HepG2 (cell line): Measurements from ENCODE around the gene POLR1G. TPM values are rescaled to one million over a fixed set of nuclear protein-coding genes. Genes with fewer than 3 reads are reported as not detected.

Experiments used
- FOXK1 ChIP-seq: sonication (generic); formaldehyde crosslinking; IDR thresholded peaks from 2 replicates; pipeline ENCODE4 v1.4.0; 2020; ENCODE audit warnings: low read depth, missing genetic modification reagents, borderline replicate concordance
- JUND ChIP-seq: sonication (generic); formaldehyde crosslinking; IDR thresholded peaks from 2 replicates; pipeline ENCODE4 v1.8.0; 2022; ENCODE audit warnings: mild to moderate bottlenecking, missing genetic modification reagents
- MBD4 ChIP-seq: IDR thresholded peaks from 2 replicates; pipeline ENCODE4 v1.6.1; 2012; ENCODE audit warnings: low read length, inconsistent platforms, borderline replicate concordance
- PRMT3 ChIP-seq: sonication (generic); formaldehyde crosslinking; IDR thresholded peaks from 2 replicates; pipeline ENCODE4 v1.8.1; 2022; ENCODE audit warnings: low read depth, mild to moderate bottlenecking, moderate library complexity, missing genetic modification reagents, borderline replicate concordance
- SIX1 ChIP-seq: sonication (generic); formaldehyde crosslinking; IDR thresholded peaks from 2 replicates; pipeline ENCODE4 v1.4.0; 2020; ENCODE audit warnings: missing genetic modification reagents, borderline replicate concordance
- SNRNP70 ChIP-seq: fragments of 200-400 bp; formaldehyde crosslinking; IDR thresholded peaks from 2 replicates; pipeline ENCODE4 v1.6.1; 2017; ENCODE audit warnings: mild to moderate bottlenecking, low read depth, low read length, moderate library complexity
- TMF1 ChIP-seq: sonication (generic); formaldehyde crosslinking; IDR thresholded peaks from 2 replicates; pipeline ENCODE4 v1.8.1; 2022; ENCODE audit warnings: low read depth, missing genetic modification reagents
- ZNF607 ChIP-seq: sonication (generic); formaldehyde crosslinking; IDR thresholded peaks from 2 replicates; pipeline ENCODE4 v1.5.1; 2020; ENCODE audit warnings: missing genetic modification reagents, mild to moderate bottlenecking, borderline replicate concordance
- polyA plus RNA-seq, 8 experiments: library from polyadenylated mRNA; depleted of rRNA in 3 of 8; stranded (reverse) in 7 of 8; unstranded in 1 of 8; fragments of >200 nt; fragmentation: Illumina TruSeq in 4 of 8; extraction: Trizol in 4 of 8; gene quantifications; 2 replicates each; pipeline versions ENCODE4 v1.2.1 to v1.2.3, GENCODE V29; 2011 to 2016; ENCODE audit warnings: low read depth in 4 of 8, missing spikeins in 1 of 8, mixed read lengths in 1 of 8; ENCODE audit not compliant: insufficient read depth in 1 of 8
- total RNA-seq, 5 experiments: library from RNA; depleted of rRNA; stranded (reverse); fragments of >200 nt; fragmentation: Illumina TruSeq; extraction: Trizol; gene quantifications; 2 replicates each; pipeline ENCODE4 v1.2.3, GENCODE V29; 2016; ENCODE audit warnings: low read depth in 1 of 5
- TF ChIP-seq, protein P1 (sequence below): sonication (generic); formaldehyde crosslinking; IDR thresholded peaks from 2 replicates; pipeline ENCODE4 v1.4.0; 2020; ENCODE audit warnings: missing genetic modification reagents
- TF ChIP-seq, protein P2 (sequence below): IDR thresholded peaks from 2 replicates; pipeline ENCODE4 v1.6.1; 2016; ENCODE audit warnings: mild to moderate bottlenecking, missing biosample characterization, missing genetic modification reagents
- TF ChIP-seq, protein P3 (sequence below): IDR thresholded peaks from 2 replicates; pipeline ENCODE4 v1.6.1; 2016; ENCODE audit warnings: missing compliant biosample characterization, missing genetic modification reagents, borderline replicate concordance
- TF ChIP-seq, protein P4 (sequence below): sonication (generic); formaldehyde crosslinking; IDR thresholded peaks from 2 replicates; pipeline ENCODE4 v1.5.0; 2020; ENCODE audit warnings: missing genetic modification reagents
- TF ChIP-seq, protein P5 (sequence below): fragments of 450-650 bp; IDR thresholded peaks from 2 replicates; pipeline ENCODE4 v1.6.1; 2016
- TF ChIP-seq, protein P6 (sequence below): sonication (generic); formaldehyde crosslinking; IDR thresholded peaks from 2 replicates; pipeline ENCODE4 v1.4.0; 2020; ENCODE audit warnings: mild to moderate bottlenecking, low read depth, missing genetic modification reagents
- TF ChIP-seq, protein P7 (sequence below): sonication (generic); formaldehyde crosslinking; IDR thresholded peaks from 2 replicates; pipeline ENCODE4 v1.4.0; 2020; ENCODE audit warnings: missing genetic modification reagents, borderline replicate concordance

POLR1G gene
- total and polyA plus RNA-seq, 2 of the 13 experiments (the other 11 are each of a cell fraction or from before 2014, with no cell fraction given): 3.5 to 20.8 TPM

DNA sequence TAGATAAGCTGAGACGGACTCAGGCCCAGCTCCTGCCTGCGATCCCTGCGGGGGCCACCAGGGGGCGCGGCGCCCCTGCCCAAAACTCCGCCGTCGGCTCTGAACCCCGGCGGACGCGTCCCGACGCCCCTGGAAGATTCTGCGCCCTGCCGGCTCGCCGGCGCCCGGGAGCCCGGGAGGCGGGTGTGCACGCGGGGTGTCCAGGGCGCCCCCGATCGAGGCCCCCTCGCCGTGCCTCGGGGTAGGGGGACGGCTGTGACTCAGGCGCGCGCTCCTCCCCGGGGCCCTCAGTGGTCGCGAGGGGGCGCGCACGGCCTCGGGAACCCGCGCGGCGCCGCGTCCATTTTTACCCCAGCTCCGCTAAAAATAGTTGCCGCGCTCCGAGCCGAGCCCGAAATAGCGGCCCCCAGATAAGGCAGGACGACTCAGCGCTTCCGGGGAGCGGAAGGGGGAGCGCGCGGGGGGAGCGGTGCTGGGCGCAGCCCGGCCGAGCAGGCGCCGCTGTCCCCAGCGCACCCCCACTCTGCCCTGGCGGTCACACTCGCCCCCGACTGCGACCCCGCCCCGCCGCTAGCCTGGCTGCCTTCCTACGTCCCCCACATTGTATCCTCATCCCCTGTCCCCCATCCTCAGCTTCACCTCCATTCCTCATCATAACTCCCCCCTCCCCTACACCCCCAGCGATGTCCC is 33.3 kb downstream of the POLR1G start (continued):
- TF ChIP-seq, protein P1, sequence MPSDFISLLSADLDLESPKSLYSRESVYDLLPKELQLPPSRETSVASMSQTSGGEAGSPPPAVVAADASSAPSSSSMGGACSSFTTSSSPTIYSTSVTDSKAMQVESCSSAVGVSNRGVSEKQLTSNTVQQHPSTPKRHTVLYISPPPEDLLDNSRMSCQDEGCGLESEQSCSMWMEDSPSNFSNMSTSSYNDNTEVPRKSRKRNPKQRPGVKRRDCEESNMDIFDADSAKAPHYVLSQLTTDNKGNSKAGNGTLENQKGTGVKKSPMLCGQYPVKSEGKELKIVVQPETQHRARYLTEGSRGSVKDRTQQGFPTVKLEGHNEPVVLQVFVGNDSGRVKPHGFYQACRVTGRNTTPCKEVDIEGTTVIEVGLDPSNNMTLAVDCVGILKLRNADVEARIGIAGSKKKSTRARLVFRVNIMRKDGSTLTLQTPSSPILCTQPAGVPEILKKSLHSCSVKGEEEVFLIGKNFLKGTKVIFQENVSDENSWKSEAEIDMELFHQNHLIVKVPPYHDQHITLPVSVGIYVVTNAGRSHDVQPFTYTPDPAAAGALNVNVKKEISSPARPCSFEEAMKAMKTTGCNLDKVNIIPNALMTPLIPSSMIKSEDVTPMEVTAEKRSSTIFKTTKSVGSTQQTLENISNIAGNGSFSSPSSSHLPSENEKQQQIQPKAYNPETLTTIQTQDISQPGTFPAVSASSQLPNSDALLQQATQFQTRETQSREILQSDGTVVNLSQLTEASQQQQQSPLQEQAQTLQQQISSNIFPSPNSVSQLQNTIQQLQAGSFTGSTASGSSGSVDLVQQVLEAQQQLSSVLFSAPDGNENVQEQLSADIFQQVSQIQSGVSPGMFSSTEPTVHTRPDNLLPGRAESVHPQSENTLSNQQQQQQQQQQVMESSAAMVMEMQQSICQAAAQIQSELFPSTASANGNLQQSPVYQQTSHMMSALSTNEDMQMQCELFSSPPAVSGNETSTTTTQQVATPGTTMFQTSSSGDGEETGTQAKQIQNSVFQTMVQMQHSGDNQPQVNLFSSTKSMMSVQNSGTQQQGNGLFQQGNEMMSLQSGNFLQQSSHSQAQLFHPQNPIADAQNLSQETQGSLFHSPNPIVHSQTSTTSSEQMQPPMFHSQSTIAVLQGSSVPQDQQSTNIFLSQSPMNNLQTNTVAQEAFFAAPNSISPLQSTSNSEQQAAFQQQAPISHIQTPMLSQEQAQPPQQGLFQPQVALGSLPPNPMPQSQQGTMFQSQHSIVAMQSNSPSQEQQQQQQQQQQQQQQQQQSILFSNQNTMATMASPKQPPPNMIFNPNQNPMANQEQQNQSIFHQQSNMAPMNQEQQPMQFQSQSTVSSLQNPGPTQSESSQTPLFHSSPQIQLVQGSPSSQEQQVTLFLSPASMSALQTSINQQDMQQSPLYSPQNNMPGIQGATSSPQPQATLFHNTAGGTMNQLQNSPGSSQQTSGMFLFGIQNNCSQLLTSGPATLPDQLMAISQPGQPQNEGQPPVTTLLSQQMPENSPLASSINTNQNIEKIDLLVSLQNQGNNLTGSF (CRISPR knock-in tag): no peak
- TF ChIP-seq MBD4: no peak
- no peak for TF ChIP-seq TMF1 (CRISPR knock-in tag)
- TF ChIP-seq ZNF607: 0 out of 2 replicates have a peak, but pooled peaks have one; percentile 22
- TF ChIP-seq, protein P2, sequence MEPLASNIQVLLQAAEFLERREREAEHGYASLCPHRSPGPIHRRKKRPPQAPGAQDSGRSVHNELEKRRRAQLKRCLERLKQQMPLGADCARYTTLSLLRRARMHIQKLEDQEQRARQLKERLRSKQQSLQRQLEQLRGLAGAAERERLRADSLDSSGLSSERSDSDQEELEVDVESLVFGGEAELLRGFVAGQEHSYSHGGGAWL (CRISPR knock-in tag): peak; percentile 27; the same call in 1 of the 2 replicates
- no peak for TF ChIP-seq PRMT3
- TF ChIP-seq, protein P3, sequence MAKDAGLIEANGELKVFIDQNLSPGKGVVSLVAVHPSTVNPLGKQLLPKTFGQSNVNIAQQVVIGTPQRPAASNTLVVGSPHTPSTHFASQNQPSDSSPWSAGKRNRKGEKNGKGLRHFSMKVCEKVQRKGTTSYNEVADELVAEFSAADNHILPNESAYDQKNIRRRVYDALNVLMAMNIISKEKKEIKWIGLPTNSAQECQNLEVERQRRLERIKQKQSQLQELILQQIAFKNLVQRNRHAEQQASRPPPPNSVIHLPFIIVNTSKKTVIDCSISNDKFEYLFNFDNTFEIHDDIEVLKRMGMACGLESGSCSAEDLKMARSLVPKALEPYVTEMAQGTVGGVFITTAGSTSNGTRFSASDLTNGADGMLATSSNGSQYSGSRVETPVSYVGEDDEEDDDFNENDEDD (CRISPR knock-in tag): peak; percentile 35; the same call in 1 of the 2 replicates
- TF ChIP-seq, protein P4, sequence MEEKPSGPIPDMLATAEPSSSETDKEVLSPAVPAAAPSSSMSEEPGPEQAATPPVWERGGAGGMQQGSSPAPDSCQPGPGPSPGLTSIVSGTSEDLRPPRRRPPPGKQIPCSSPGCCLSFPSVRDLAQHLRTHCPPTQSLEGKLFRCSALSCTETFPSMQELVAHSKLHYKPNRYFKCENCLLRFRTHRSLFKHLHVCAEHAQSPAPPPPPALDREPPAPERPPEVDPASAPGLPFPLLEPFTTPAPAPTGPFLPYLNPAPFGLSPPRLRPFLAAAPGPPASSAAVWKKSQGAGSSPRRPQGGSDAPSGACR: no peak
- no peak for TF ChIP-seq SIX1 (CRISPR knock-in tag)
- TF ChIP-seq, protein P5, sequence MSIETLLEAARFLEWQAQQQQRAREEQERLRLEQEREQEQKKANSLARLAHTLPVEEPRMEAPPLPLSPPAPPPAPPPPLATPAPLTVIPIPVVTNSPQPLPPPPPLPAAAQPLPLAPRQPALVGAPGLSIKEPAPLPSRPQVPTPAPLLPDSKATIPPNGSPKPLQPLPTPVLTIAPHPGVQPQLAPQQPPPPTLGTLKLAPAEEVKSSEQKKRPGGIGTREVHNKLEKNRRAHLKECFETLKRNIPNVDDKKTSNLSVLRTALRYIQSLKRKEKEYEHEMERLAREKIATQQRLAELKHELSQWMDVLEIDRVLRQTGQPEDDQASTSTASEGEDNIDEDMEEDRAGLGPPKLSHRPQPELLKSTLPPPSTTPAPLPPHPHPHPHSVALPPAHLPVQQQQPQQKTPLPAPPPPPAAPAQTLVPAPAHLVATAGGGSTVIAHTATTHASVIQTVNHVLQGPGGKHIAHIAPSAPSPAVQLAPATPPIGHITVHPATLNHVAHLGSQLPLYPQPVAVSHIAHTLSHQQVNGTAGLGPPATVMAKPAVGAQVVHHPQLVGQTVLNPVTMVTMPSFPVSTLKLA: no peak
- TF ChIP-seq, protein P6, sequence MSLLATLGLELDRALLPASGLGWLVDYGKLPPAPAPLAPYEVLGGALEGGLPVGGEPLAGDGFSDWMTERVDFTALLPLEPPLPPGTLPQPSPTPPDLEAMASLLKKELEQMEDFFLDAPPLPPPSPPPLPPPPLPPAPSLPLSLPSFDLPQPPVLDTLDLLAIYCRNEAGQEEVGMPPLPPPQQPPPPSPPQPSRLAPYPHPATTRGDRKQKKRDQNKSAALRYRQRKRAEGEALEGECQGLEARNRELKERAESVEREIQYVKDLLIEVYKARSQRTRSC: no peak
- no peak for TF ChIP-seq FOXK1 (CRISPR knock-in tag)
- TF ChIP-seq, protein P7, sequence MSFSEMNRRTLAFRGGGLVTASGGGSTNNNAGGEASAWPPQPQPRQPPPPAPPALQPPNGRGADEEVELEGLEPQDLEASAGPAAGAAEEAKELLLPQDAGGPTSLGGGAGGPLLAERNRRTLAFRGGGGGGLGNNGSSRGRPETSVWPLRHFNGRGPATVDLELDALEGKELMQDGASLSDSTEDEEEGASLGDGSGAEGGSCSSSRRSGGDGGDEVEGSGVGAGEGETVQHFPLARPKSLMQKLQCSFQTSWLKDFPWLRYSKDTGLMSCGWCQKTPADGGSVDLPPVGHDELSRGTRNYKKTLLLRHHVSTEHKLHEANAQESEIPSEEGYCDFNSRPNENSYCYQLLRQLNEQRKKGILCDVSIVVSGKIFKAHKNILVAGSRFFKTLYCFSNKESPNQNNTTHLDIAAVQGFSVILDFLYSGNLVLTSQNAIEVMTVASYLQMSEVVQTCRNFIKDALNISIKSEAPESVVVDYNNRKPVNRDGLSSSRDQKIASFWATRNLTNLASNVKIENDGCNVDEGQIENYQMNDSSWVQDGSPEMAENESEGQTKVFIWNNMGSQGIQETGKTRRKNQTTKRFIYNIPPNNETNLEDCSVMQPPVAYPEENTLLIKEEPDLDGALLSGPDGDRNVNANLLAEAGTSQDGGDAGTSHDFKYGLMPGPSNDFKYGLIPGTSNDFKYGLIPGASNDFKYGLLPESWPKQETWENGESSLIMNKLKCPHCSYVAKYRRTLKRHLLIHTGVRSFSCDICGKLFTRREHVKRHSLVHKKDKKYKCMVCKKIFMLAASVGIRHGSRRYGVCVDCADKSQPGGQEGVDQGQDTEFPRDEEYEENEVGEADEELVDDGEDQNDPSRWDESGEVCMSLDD: peak; percentile 86
- no peak for TF ChIP-seq SNRNP70
- no peak for TF ChIP-seq JUND (CRISPR knock-in tag)
